ENCODE results near the gene SLC6A6.
A peak's percentile ranks its signal among the peaks of the same experiment; 100 is the strongest.

SLC6A6 gene

DNA sequence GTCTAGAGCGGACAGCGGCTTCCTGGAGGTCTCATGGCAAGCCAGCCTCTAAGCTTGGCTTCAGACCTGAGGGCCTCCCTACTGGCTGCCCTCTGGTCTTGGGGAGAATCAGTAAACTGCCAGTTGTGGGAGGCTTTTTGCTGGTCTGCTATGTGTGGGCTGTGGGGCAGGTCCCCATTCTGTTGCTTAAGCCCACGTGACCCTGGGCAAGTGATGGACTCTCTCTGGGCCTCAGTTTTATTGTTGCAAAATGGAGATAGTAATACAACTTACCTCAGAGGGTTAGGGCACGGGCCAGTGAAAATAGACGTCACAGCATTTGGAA lies 61.7 kb downstream of the SLC6A6 start:
- no peak for DNase-seq

DNA sequence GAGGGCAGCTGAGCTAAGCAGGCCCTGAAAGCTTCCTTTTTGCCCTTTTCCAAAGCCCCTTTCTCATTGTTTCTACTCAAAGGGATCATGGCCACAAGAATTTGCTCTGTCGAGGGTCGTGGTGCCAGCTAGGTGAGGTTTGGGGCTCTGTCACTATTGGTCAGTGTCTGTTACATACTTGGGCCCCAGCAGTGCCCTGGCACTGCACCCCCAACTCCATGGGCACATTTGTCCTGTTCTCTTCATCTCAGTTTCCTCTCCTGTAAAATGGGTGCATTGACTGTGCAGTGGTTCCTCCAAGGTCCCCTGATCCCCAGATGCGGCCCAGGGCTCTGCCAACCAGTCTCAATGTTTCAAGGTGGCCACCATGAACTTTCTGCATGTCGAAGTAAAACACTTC lies 62.1 kb downstream of the SLC6A6 start:
- no peak for DNase-seq

DNA sequence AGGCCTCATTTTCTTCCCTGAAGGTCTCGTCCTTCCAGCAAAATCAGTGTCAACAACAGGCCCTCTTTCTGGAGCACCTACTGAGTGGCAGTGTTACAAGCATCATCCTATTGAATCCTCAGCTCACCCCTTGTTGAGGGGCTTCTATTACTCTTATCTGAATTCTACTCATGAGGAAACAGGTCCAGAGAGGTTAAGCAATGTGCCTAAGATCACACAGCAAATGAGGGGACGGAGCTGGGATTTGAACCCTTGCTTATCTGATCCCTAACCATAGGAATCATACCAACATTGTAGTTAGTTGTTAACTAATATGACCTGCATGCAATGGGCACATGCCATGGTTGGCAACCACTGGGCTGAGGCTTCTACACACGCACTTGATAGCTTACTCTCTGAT lies 63.0 kb downstream of the SLC6A6 start:
- no peak for DNase-seq

DNA sequence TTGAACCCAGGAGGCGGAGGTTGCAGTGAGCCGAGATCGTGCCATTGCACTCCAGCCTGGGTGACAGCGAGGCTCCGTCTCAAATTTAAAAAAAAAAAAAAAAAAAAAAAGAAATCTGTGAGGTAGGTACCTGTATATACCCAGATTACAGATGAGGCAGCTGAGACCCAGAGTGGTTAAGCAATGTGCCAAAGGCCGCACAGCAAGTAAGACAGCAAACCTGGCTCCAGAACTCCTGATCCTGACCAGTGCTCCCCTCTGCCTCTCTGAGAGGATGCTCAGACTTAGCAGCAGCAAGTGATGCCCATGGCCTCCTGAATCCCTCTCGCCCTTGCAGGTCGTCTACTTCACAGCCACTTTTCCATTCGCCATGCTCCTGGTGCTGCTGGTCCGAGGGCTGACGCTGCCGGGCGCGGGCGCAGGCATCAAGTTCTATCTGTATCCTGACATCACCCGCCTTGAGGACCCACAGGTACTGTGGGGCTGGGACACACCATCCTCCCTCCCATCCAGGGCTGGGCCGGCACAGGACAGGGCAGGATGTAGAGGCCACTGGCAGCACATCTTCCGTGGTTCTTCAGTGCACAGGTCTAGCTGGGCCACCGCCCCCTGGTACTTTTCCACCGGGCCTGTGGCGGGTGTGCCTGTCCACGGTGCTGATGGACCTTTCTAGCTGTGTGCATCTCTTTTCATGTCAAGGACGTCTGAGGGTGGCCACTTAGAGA lies 63.9 kb downstream of the SLC6A6 start:
- DNase-seq = no peak

DNA sequence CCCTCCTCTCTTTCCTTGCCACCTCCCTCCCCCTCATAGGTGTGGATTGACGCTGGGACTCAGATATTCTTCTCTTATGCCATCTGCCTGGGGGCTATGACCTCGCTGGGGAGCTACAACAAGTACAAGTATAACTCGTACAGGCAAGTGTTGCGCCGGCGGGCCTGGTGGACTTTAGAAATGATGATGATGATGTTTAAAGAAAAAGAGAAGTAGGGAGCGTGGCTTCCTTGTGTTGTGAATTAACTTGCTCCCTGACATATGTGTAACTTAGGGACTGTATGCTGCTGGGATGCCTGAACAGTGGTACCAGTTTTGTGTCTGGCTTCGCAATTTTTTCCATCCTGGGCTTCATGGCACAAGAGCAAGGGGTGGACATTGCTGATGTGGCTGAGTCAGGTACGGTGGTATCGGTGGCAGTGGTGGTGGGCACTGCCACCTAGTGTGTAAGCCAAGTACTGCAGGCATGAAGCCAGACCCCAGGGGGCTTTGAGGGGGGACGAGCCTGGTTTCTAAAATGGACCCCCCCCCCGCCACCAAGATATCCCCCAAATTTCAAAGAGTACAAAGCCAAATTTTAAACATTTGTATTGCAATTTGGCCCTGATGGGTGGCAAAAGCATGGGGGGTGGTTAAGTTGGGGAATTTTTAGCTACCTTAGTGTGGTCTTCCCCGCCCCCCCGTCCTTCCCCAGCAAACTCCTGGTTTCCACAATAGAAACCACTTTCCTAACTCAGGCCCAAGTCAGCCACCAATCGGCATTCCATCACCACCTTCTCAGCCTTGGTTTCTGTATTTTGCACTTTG lies 65.6 kb downstream of the SLC6A6 start:
- peak in 33 of 58 donors; percentile 3 to 58 (median 19) for DNase-seq

DNA sequence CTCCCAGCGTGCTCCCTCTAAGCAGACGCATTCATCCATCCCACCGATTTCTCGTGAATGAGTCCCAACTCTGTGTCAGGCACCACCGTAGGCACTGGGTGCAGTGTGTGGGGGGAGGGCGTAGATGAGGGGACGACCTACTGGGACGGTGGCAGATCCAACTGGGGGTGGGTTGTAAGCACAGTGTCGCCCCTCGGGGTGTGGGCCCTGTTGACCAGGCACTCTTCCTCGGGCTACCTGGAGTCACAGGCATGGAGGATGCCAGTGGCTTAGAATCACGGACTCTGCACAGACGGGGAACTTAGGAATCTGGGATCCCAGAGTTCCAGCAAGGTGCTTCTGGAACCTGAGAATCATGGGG lies 66.2 kb downstream of the SLC6A6 start:
- no peak for DNase-seq

DNA sequence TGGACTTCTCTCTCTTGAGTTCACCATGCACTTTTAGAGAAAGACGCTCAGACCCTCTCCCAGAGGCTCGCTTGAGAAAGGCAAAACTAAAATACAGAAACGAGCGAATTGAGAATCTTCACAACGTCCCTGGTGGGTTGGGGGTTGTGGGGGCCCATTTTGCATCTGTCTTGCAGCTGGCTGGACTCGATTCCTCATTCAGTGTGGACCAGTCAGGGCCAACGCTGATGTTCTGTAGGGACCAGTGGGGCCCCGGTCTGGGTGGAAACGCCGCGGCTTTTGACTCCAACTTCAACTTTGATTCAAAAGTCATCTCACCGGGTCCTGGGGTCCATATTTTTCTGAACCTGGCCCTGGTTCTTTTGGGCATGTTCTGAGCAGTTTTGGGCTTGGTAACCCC lies 68.1 kb downstream of the SLC6A6 start:
- DNase-seq = no peak

DNA sequence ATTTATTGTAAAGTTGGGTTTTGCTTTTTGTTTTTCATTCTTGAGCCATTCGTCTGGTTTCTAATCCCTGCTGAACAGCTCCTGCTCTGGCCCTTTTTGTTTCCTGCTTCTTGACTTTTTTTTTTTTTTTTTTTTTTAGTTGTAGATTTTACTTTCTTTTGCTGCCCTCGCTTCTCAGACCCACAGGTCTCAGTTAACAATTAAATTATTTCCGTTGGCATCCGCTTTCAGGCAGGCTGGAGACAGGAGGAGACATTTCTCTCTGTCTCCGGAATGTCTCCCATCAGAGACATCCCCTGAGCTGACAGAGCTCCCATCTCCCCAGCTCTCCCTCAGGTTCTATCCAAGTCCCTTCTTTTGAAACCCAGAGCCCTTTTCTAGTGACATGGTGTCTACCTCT lies 68.6 kb downstream of the SLC6A6 start:
- no peak for DNase-seq

DNA sequence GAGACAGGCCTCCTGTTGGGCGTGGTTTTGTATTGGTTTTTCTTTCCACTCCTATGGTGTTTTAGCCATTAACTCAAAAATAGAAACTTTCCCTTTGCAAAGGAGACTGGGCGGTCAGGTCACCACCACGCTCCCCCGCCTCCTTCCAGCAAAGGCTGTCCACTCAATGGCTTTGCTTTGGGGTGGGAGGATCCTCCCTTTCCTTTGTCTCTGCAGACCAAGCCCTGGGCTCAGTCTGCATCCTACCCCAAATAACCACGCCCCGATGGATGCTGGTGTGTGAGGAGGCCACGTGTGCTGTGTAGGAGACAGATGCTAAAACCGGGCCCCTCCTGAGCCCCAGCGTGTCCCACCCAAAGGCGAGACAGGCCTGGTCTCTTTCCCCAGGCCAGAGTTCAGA lies 69.3 kb downstream of the SLC6A6 start:
- DNase-seq = no peak

DNA sequence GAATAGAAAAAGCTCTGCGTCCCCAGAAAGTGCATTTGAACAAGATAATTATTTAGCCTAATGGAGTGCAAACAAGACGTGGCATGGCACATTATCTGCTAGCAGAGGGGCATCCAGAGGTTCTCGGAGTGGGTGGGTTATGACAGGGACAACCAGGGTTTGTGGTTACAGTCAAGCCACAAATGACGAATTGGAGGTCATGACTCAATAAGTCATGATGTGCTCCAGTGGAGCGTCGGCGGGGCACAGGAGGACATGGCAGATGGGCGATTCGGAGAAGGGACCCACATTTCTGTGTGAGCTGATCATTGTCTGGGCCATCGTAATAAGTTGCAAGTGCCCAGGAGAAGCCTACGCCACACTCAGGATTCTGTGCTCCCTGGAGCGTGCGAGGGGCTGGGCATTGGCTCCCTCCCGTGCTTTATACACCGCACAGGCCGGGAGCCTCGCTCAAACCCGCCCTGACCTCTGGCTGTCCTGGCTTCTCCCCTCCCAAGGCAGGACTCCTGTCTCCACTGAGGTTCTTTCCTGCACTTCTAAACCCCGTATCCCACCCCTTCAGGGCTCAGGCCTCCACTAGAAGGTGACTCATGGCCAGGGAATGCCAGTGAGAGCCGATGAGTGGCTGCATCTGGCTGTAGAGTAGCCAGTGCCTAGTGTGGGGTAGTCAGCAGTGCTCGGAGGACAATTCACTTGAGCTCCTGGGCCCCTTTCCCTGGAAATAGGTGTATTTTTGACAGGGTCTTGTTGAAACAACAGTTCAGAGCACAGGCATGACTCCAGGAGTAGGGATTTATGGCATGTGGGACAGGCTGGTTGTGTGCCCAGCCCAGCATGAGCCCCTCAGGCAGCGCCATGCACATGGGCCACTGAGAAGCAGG lies 70.3 kb downstream of the SLC6A6 start:
- DNase-seq = no peak

DNA sequence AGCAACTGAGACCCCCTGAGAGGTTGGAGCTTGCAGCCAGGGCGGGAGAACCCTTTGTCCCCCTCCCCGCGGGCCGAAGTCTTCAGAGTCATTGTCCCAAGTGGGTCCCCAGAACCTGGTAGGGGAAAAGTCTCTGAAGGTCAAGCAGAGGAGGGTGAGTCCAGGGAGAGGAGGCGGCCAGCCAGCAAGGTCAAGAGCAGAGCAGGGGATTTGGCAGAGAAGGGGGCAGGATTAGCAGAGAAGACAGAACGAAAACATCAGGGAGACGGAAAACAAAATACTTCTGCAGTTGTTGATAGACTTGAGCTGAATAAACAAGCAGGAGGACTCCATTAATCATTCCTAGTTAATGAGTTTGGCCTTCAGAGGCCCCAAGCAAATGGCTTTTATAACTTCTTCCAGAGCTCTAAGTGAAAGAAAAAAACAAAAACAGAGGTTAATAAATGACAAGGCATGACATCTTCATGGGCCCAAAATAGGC lies 71.0 kb downstream of the SLC6A6 start:
- no peak for DNase-seq

DNA sequence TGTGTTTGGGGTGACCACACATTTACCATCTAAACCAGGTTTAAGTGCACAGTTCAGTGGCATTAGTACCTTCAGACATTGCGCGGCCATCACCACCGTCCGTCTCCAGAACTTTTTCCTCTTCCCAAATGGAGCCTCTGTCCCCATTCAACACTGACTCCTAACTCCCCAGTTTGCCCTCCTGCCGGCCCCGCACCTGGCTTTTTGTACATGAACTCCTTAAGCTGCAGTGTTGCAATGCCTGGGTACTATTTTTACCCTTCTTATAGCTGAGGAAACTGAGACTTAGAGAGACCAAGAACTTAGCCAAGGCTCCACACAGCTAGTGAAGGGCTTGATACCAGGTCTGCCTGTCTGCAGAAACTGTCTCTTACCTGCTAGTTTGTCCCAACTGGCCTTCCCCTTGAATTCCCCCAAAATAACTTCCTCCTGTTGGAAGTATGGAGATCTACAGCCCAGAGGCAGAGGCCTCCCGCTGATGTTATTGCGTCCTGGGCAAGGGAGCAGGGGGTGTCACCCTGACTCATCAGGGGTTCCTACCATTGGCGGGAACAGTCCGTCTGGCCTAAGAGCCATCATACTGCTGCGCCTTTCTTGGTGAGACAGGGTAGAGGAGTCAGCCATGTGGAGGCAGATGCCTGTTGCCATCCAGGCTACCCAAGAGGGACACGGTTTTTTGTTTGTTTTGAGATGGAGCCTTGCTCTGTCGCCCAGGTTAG lies 72.1 kb downstream of the SLC6A6 start:
- DNase-seq = no peak

DNA sequence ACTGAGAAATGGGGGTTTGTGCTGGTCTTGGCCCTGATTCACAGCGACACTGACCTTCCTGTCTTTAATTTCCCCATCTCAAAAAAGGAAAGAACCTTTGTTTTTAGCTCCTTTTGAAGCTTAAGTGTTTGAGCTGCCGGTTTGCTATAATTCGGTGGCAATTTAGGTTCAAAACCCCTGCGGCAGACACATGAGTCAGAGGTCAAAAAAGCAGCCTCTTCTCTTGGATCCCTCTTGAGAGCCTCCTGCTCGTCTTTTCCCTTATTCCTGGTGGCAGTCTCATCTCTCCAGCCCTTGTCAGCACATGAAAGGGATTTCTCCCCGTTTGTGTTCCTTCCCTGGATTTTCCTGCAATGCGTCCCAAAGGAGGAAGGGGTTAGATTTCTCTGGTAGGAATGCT lies 73.2 kb downstream of the SLC6A6 start:
- no peak for DNase-seq

DNA sequence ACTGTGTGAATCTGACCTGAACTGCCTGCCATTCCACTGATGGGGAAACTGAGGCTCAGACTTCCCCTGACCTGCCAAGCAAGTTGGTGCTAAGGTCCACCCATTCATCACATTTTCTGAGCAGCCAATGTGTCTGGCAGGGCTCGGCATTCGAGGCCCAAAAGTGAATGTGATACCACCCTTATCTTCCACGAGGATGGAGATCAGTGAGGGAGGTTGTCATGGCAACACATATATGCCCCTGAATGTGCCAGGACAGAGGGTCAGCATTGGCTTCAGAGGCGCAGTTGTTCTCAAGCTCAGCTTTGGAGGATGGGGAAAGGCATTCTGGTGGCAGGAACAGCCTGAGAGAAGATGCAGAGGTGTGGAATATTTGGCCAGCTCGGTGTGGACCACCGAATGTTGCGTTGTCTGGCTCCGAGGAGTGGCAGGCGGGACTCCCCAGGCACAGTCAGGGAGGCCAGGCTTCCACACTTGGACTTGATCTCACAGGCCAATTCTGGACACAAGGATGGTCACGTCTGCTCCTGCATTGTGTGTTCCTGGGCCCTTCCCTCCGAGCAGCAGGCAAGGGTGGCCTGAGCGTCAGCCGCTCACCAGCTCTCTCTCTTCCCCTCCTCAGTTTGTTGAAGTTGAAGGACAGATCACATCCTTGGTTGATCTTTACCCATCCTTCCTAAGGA lies 74.3 kb downstream of the SLC6A6 start:
- no peak for DNase-seq

DNA sequence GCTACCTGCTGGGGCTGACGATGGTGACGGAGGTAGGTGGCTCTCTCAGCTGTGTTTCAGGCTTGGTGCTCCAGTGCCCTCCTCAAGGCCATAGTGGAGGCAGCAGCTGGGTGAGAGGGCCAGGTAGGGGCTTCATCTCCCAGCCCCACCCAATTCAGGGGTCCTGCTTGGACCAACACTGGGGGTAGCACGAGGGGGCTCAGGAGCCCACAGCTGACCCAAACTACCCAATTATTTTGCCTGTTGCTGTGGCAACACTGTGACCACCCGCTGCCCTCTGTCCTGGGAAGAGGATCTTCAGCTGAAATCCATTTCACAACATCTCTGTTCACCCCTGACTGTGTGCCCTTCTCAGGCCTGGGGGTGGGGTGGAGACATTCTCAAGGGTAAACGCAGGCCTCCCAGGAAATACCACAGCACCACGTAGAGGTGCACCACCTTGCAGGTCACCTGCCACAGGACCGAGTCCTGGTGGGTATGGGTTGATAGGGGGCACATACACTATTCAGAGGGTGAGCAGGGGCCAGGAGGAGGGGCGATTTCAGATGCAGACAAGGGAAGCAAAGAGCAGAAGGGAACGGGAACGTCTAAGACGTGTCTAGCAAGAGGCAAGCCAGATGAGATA lies 75.0 kb downstream of the SLC6A6 start:
- DNase-seq = no peak

DNA sequence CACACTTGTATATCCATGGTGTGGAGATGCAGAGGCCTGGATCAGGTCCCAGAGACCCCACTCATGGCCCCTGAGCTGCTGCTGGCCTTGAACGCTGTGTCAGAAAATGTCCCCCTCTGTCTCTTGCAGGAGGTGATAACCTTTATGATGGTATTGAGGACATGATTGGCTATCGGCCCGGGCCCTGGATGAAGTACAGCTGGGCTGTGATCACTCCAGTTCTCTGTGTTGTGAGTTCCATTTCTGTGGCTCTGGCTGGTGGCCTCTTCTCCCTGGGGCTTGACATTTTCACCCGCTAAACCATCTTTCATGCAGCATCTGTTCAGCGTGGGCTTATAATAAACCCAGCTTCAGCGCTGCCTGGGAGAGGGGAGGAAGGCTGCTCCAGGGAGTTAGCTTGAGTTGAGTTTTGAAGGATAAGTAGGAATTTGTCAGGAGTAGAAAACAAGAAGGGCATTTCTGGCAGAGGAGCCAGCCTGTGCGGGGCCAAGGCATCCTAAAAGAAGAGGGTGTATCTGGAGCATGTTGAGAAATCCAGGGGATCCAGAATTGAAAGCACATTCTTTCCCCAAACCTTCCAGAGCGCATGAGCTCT lies 76.6 kb downstream of the SLC6A6 start:
- no peak for DNase-seq

DNA sequence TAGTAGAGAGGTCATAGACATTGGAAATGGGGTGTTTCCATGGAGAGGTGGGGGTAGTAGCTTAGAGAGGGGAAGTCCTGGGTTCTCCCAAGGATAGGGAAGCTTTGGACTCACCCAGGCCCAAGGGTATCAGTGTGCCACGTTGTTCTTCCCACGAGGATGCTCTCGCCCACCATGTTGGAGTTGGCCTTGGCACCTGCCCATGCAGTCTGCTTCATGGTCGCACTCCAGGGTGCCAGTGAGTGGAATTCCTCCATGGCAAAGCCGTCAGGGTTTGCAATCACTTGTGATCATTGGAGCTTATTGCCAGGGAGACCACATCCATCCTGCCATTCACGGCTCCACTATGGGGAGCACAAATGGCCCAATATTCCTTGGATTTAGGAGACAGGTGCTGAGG lies 77.2 kb downstream of the SLC6A6 start:
- DNase-seq = no peak

DNA sequence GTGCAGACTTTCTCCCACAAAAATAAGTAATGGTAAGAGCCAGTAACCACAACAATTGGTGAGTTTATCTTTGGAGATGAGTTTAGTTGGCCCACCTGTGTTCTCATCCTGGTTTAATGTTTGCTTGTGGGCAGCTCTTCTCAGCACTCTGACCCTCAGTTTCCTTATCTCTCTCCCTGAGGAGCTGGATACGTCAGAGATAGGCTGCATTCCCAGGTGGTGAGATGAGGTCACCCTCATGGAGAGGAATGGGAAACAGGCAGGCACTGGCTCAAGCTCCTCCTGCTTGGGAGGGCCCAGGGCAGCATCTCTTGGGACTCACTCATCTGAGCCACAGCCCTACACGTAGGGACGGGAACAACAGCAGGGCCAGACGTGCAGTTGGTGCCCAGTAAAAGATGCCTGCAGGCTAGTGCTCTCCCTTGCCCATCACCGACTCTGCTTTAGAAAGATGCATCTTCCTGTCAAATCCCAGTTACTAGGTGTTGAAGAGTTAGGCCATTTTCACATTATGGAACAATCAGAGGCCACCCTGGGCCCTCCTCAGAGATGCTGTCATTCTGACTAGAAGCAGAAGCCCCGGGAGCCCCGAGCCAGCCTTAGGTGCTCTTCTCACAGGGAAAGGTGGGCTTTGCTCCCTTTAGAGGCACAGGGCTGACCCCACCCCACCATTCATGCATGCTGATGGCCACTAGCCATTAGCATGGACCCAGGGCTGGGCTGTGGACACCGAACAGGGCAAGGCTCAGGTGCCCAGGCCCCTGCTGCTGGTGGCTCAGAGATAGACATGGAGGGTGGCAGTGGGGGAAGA lies 78.0 kb downstream of the SLC6A6 start:
- DNase-seq = no peak
